ENCODE measurements around the gene DAPK1.

The DAPK1 gene

GRCh38 chr9:87641067-87641466 is 143.4 kb downstream of the DAPK1 start:
- H3K9me3 Mint-ChIP-seq, result no peaks in the 10 kb centered on the region
- H3K4me1 Mint-ChIP-seq, result no peaks in the 10 kb centered on the region
- H3K4me3 Mint-ChIP-seq, result no peak overlapping the region
- H3K36me3 Mint-ChIP-seq (ENCODE audit: low read depth), result peaks cover 1% of the 10 kb centered on the region
- DNase-seq (no peak), ATAC-seq (no peak)
- H3K27me3 Mint-ChIP-seq, result no peaks in the 10 kb centered on the region
- H3K27ac Mint-ChIP-seq, result no peak overlapping the region

- Mint-ChIP-seq H3K4me3 (no peak overlapping the region), H3K9me3 (no peaks in the 10 kb centered on the region), H3K27ac (no peak overlapping the region), H3K36me3 (ENCODE audit: low read depth) (peaks cover 1% of the 10 kb centered on the region), H3K27me3 (no peaks in the 10 kb centered on the region), H3K4me1 (no peaks in the 10 kb centered on the region)
- DNase-seq (no peak), ATAC-seq (no peak)
These were observed 144.9 kb downstream of the DAPK1 start for GRCh38 chr9:87642330-87643106.

- H3K36me3 Mint-ChIP-seq (ENCODE audit: low read depth), result peaks cover 1% of the 10 kb centered on the region
These were observed 145.5 kb downstream of the DAPK1 start for GRCh38 chr9:87643107-87643650.

GRCh38 chr9:87643778-87644570 is 146.3 kb downstream of the DAPK1 start:
- Mint-ChIP-seq H3K4me1 (no peaks in the 10 kb centered on the region), H3K36me3 (ENCODE audit: low read depth) (peaks cover 1% of the 10 kb centered on the region), H3K4me3 (no peak overlapping the region), H3K27ac (no peak overlapping the region), H3K9me3 (no peaks in the 10 kb centered on the region), H3K27me3 (no peaks in the 10 kb centered on the region)
- no peak for DNase-seq
- ATAC-seq, result no peak

More at GRCh38 chr9:87643107-87643650, 145.5 kb downstream of the DAPK1 start:
- no peaks in the 10 kb centered on the region for H3K27me3 Mint-ChIP-seq
- ATAC-seq (no peak), DNase-seq (no peak)
- H3K9me3 Mint-ChIP-seq, result no peaks in the 10 kb centered on the region
- H3K4me3 Mint-ChIP-seq, result no peak overlapping the region
- H3K27ac Mint-ChIP-seq, result no peak overlapping the region
- H3K4me1 Mint-ChIP-seq, result no peaks in the 10 kb centered on the region

GRCh38 chr9:87644659-87645058 is 147.0 kb downstream of the DAPK1 start:
- H3K27me3 Mint-ChIP-seq, result no peaks in the 10 kb centered on the region
- H3K9me3 Mint-ChIP-seq, result no peaks in the 10 kb centered on the region
- H3K4me3 Mint-ChIP-seq, result no peak overlapping the region
- DNase-seq (no peak), ATAC-seq (no peak)
- no peaks in the 10 kb centered on the region for H3K4me1 Mint-ChIP-seq
- peaks cover under 1% of the 10 kb centered on the region for H3K36me3 Mint-ChIP-seq (ENCODE audit: low read depth)
- no peak overlapping the region for H3K27ac Mint-ChIP-seq

GRCh38 chr9:87646546-87646945 is 148.9 kb downstream of the DAPK1 start:
- no peak overlapping the region for H3K4me3 Mint-ChIP-seq
- ATAC-seq, result no peak
- H3K4me1 Mint-ChIP-seq, result no peaks in the 10 kb centered on the region
- H3K27me3 Mint-ChIP-seq, result no peaks in the 10 kb centered on the region
- H3K9me3 Mint-ChIP-seq, result no peaks in the 10 kb centered on the region
- no peaks in the 10 kb centered on the region for H3K36me3 Mint-ChIP-seq (ENCODE audit: low read depth)
- no peak overlapping the region for H3K27ac Mint-ChIP-seq
- DNase-seq, result no peak

GRCh38 chr9:87647114-87647513 is 149.4 kb downstream of the DAPK1 start:
- ATAC-seq (no peak), DNase-seq (no peak)
- no peak overlapping the region for H3K4me3 Mint-ChIP-seq
- no peaks in the 10 kb centered on the region for H3K9me3 Mint-ChIP-seq
- no peaks in the 10 kb centered on the region for H3K4me1 Mint-ChIP-seq
- no peak overlapping the region for H3K27ac Mint-ChIP-seq
- no peaks in the 10 kb centered on the region for H3K36me3 Mint-ChIP-seq (ENCODE audit: low read depth)
- H3K27me3 Mint-ChIP-seq, result no peaks in the 10 kb centered on the region

GRCh38 chr9:87648606-87649005 is 150.9 kb downstream of the DAPK1 start:
- no peaks in the 10 kb centered on the region for H3K4me1 Mint-ChIP-seq
- no peak overlapping the region for H3K4me3 Mint-ChIP-seq
- no peaks in the 10 kb centered on the region for H3K27me3 Mint-ChIP-seq
- ATAC-seq (no peak), DNase-seq (no peak)
- H3K27ac Mint-ChIP-seq, result no peak overlapping the region
- H3K36me3 Mint-ChIP-seq (ENCODE audit: low read depth), result no peaks in the 10 kb centered on the region
- no peaks in the 10 kb centered on the region for H3K9me3 Mint-ChIP-seq

- H3K36me3 Mint-ChIP-seq (ENCODE audit: low read depth), result no peaks in the 10 kb centered on the region
- ATAC-seq (no peak), DNase-seq (no peak)
- no peak overlapping the region for H3K4me3 Mint-ChIP-seq
- no peaks in the 10 kb centered on the region for H3K4me1 Mint-ChIP-seq
- H3K27ac Mint-ChIP-seq, result no peak overlapping the region
- H3K9me3 Mint-ChIP-seq, result no peaks in the 10 kb centered on the region
- H3K27me3 Mint-ChIP-seq, result no peaks in the 10 kb centered on the region
These were observed 153.1 kb downstream of the DAPK1 start for GRCh38 chr9:87650611-87651295.

- H3K4me3 Mint-ChIP-seq, result no peak overlapping the region
- no peaks in the 10 kb centered on the region for H3K36me3 Mint-ChIP-seq (ENCODE audit: low read depth)
- ATAC-seq (no peak), DNase-seq (no peak)
- no peaks in the 10 kb centered on the region for H3K4me1 Mint-ChIP-seq
- no peak overlapping the region for H3K27ac Mint-ChIP-seq
- H3K27me3 Mint-ChIP-seq, result no peaks in the 10 kb centered on the region
- H3K9me3 Mint-ChIP-seq, result no peaks in the 10 kb centered on the region
These were observed 153.8 kb downstream of the DAPK1 start for GRCh38 chr9:87651431-87651830.

GRCh38 chr9:87653941-87654340 is 156.3 kb downstream of the DAPK1 start:
- DNase-seq, result no peak
- H3K27ac Mint-ChIP-seq, result no peak overlapping the region
- H3K36me3 Mint-ChIP-seq (ENCODE audit: low read depth), result no peaks in the 10 kb centered on the region
- ATAC-seq, result no peak
- H3K4me1 Mint-ChIP-seq, result no peaks in the 10 kb centered on the region
- H3K4me3 Mint-ChIP-seq, result no peak overlapping the region
- H3K27me3 Mint-ChIP-seq, result no peaks in the 10 kb centered on the region
- H3K9me3 Mint-ChIP-seq, result no peaks in the 10 kb centered on the region

- H3K27ac Mint-ChIP-seq, result no peak overlapping the region
- H3K27me3 Mint-ChIP-seq, result no peaks in the 10 kb centered on the region
- no peaks in the 10 kb centered on the region for H3K4me1 Mint-ChIP-seq
- no peak overlapping the region for H3K4me3 Mint-ChIP-seq
- no peaks in the 10 kb centered on the region for H3K9me3 Mint-ChIP-seq
- DNase-seq (no peak), ATAC-seq (no peak)
- H3K36me3 Mint-ChIP-seq (ENCODE audit: low read depth), result no peaks in the 10 kb centered on the region
These were observed 158.1 kb downstream of the DAPK1 start for GRCh38 chr9:87655731-87656130.

GRCh38 chr9:87656485-87656884 is 158.8 kb downstream of the DAPK1 start:
- DNase-seq, result no peak
- ATAC-seq, result no peak

GRCh38 chr9:87657190-87657589 is 159.5 kb downstream of the DAPK1 start:
- ATAC-seq (no peak), DNase-seq (no peak)
- Mint-ChIP-seq H3K36me3 (ENCODE audit: low read depth) (no peaks in the 10 kb centered on the region), H3K27ac (no peak overlapping the region), H3K4me1 (peaks cover 3% of the 10 kb centered on the region), H3K4me3 (no peak overlapping the region), H3K9me3 (no peaks in the 10 kb centered on the region), H3K27me3 (no peaks in the 10 kb centered on the region)

More at GRCh38 chr9:87656485-87656884, 158.8 kb downstream of the DAPK1 start:
- no peak overlapping the region for H3K4me3 Mint-ChIP-seq
- H3K36me3 Mint-ChIP-seq (ENCODE audit: low read depth), result no peaks in the 10 kb centered on the region
- no peaks in the 10 kb centered on the region for H3K9me3 Mint-ChIP-seq
- H3K27me3 Mint-ChIP-seq, result no peaks in the 10 kb centered on the region
- peaks cover 2% of the 10 kb centered on the region for H3K4me1 Mint-ChIP-seq
- H3K27ac Mint-ChIP-seq, result no peak overlapping the region

All from activated naive CD8-positive, alpha-beta T cell treated with anti-CD3 and anti-CD28 coated beads, Interleukin-2, amount 50 U/mL, for 24 hours (primary cell).